GM12865 (cell line): ENCODE data around the gene ZXDA.

ENCODE experiments used
- DNase-seq: peaks from one replicate; pipeline ENCODE4 v3.0.0; 2010; ENCODE audit warnings: low read depth
- H3K4me3 ChIP-seq: 2 replicates; pipeline ENCODE4 v1.5.1; 2011; ENCODE audit warnings: mild to moderate bottlenecking, low read depth, low read length, control low read depth
- CTCF ChIP-seq: IDR thresholded peaks from 2 replicates; pipeline ENCODE4 v1.5.1; 2011; ENCODE audit warnings: low read length, control low read depth, low read depth, inconsistent platforms; ENCODE audit not compliant: insufficient read depth; ENCODE audit errors: missing control alignments

Gene ZXDA

GRCh38 chrX:57910287-57910912 lies at the start of gene ZXDA:
Gene ZXDA, minus strand, starts transcription at chrX:57910458. Its CDS starts 38 bp downstream, at chrX:57910420.
- peak within 1 kb of the TSS; percentile 51 for H3K4me3 ChIP-seq
- DNase-seq = peak; percentile 3

- no peak overlapping the region for H3K4me3 ChIP-seq
- no peak for DNase-seq
- no peak for TF ChIP-seq CTCF
These were observed 42.0 kb upstream of the ZXDA start for GRCh38 chrX:57952320-57952678.

GRCh38 chrX:57951666-57952319 lies 41.5 kb upstream of the ZXDA start:
- TF ChIP-seq CTCF = no peak
- H3K4me3 ChIP-seq = no peak overlapping the region
- peak; percentile 2 for DNase-seq

GRCh38 chrX:57933321-57933720 lies 23.1 kb upstream of the ZXDA start:
- TF ChIP-seq CTCF = no peak
- H3K4me3 ChIP-seq = no peak overlapping the region
- DNase-seq = no peak

GRCh38 chrX:57932266-57932665 lies 22.0 kb upstream of the ZXDA start:
- no peak for TF ChIP-seq CTCF
- no peak overlapping the region for H3K4me3 ChIP-seq
- DNase-seq = no peak

GRCh38 chrX:57930051-57930450 lies 19.8 kb upstream of the ZXDA start:
- no peak for DNase-seq
- H3K4me3 ChIP-seq = no peak overlapping the region
- no peak for TF ChIP-seq CTCF

GRCh38 chrX:57929373-57929772 lies 19.1 kb upstream of the ZXDA start:
- no peak overlapping the region for H3K4me3 ChIP-seq
- peak; percentile 26 for TF ChIP-seq CTCF
- DNase-seq = peak; percentile 10
